ENCODE data around the gene CEBPE.

The CEBPE gene

GRCh38 chr14:23142826-23143225 lies 23.8 kb upstream of the CEBPE start:
- no peak for DNase-seq

GRCh38 chr14:23141706-23142444 lies 22.8 kb upstream of the CEBPE start:
- no peak for DNase-seq

- no peak for DNase-seq
Measured at GRCh38 chr14:23140371-23140770, 21.3 kb upstream of the CEBPE start.

- no peak for DNase-seq
Measured at GRCh38 chr14:23139874-23140273, 20.8 kb upstream of the CEBPE start.

GRCh38 chr14:23137813-23138535 lies 18.9 kb upstream of the CEBPE start:
- DNase-seq, result no peak

GRCh38 chr14:23137192-23137812 lies 18.2 kb upstream of the CEBPE start:
- peak in 1 of 2 experiments; percentile 1 for DNase-seq

- no peak for DNase-seq
Measured at GRCh38 chr14:23136566-23137133, 17.6 kb upstream of the CEBPE start.

- DNase-seq, result no peak
Measured at GRCh38 chr14:23132970-23133369, 13.9 kb upstream of the CEBPE start.

GRCh38 chr14:23131482-23131881 lies 12.4 kb upstream of the CEBPE start:
- DNase-seq, result no peak

GRCh38 chr14:23130871-23131270 lies 11.8 kb upstream of the CEBPE start:
- DNase-seq, result no peak

GRCh38 chr14:23129759-23130316 lies 10.8 kb upstream of the CEBPE start:
- no peak for DNase-seq

GRCh38 chr14:23128969-23129758 lies 10.1 kb upstream of the CEBPE start:
- DNase-seq, result no peak

GRCh38 chr14:23127861-23128260 lies 8.8 kb upstream of the CEBPE start:
- DNase-seq, result no peak

- DNase-seq, result no peak
Measured at GRCh38 chr14:23126548-23127278, 7.7 kb upstream of the CEBPE start.

- no peak for DNase-seq
Measured at GRCh38 chr14:23125933-23126524, 7.0 kb upstream of the CEBPE start.

- DNase-seq, result no peak
Measured at GRCh38 chr14:23125011-23125410, 6.0 kb upstream of the CEBPE start.

- DNase-seq, result no peak
Measured at GRCh38 chr14:23124337-23124954, 5.4 kb upstream of the CEBPE start.

- no peak for DNase-seq
Measured at GRCh38 chr14:23123419-23123818, 4.4 kb upstream of the CEBPE start.

GRCh38 chr14:23122086-23122485 lies 3.0 kb upstream of the CEBPE start:
- no peak for DNase-seq

GRCh38 chr14:23121361-23121771 lies 2.3 kb upstream of the CEBPE start:
- no peak for DNase-seq
